Duodenal mucosa (tissue), 2 donors: ENCODE data around the gene NSUN7.

Source experiments
- H3K27ac ChIP-seq: one replicate; pipeline ENCODE4 v1.7.0; 2013; ENCODE audit warnings: low read depth, low read length
- H3K27me3 ChIP-seq, 2 donors: one replicate each; pipeline ENCODE4 v1.7.0; 2013; ENCODE audit warnings: low read length in 2 of 2, control low read depth in 1 of 2; ENCODE audit not compliant: insufficient read depth in 2 of 2, control insufficient read depth in 1 of 2
- H3K36me3 ChIP-seq, 2 donors: one replicate each; pipeline ENCODE4 v1.7.0; 2013; ENCODE audit warnings: low read length in 2 of 2, control low read depth in 1 of 2; ENCODE audit not compliant: insufficient read depth in 2 of 2, control insufficient read depth in 1 of 2
- H3K4me1 ChIP-seq, 2 donors: one replicate each; pipeline ENCODE4 v1.7.0; 2013; ENCODE audit warnings: low read length in 2 of 2, control low read depth in 1 of 2; ENCODE audit not compliant: insufficient read depth in 2 of 2, control insufficient read depth in 1 of 2
- H3K4me3 ChIP-seq, 2 donors: one replicate each; pipeline ENCODE4 v1.7.0; 2013; ENCODE audit warnings: low read length in 2 of 2, low read depth in 1 of 2
- H3K9ac ChIP-seq, 2 donors: one replicate each; pipeline ENCODE4 v1.7.0; 2013; ENCODE audit warnings: low read length in 2 of 2, low read depth in 1 of 2
- H3K9me3 ChIP-seq, 2 donors: one replicate each; pipeline ENCODE4 v1.7.0; 2013; ENCODE audit warnings: low read length in 2 of 2, control low read depth in 1 of 2; ENCODE audit not compliant: control insufficient read depth in 1 of 2

NSUN7 gene

GRCh38 chr4:40857956-40858355 is 108.2 kb downstream of the NSUN7 start:
- Histone ChIP-seq H3K36me3 (no peaks in the 10 kb centered on the region), H3K27ac (no peak overlapping the region), H3K9me3 (no peaks in the 10 kb centered on the region), H3K9ac (no peak overlapping the region), H3K4me1 (no peaks in the 10 kb centered on the region), H3K27me3 (peaks cover 0 to 5% of the 10 kb centered on the region in 2 donors), H3K4me3 (no peak overlapping the region)

- H3K36me3 ChIP-seq: no peaks in the 10 kb centered on the region
- H3K27ac ChIP-seq: no peak overlapping the region
- H3K27me3 ChIP-seq: peaks cover 0 to 5% of the 10 kb centered on the region in 2 donors
- H3K9me3 ChIP-seq: no peaks in the 10 kb centered on the region
- H3K4me3 ChIP-seq: no peak overlapping the region
- H3K4me1 ChIP-seq: no peaks in the 10 kb centered on the region
- no peak overlapping the region for H3K9ac ChIP-seq
Measured at GRCh38 chr4:40858962-40859361, 109.2 kb downstream of the NSUN7 start.
